Caco-2 (cell line): ENCODE measurements around the gene PALS1. TPM values are rescaled to one million over a fixed set of nuclear protein-coding genes. Genes with fewer than 3 reads are reported as not detected.

Experiments
- Bru-seq: library from RNA; stranded (reverse); fragments of 400-500 nt; gene quantifications from one replicate; lab custom pipeline; 2021; lab: Mats Ljungman, UMichigan
- BruChase-seq, 2 experiments: library from RNA; stranded (reverse); fragments of 400-500 nt; gene quantifications; one replicate each; lab custom pipeline; 2021; lab: Mats Ljungman, UMichigan
- BruUV-seq: library from RNA; stranded (reverse); fragments of 400-500 nt; replicated peaks from 2 replicates; lab custom pipeline; 2021; lab: Mats Ljungman, UMichigan
- CTCF ChIA-PET: fragments of 300-600 bp; sonication (Branson Sonifier 250); formaldehyde crosslinking; loops from one replicate; lab custom pipeline; 2022; ENCODE audit warnings: antibody characterized with exemption; lab: Charles Lee
- POLR2A ChIA-PET: fragments of 300-600 bp; sonication (Branson Sonifier 250); formaldehyde crosslinking; loops from one replicate; lab custom pipeline; 2022; ENCODE audit warnings: antibody characterized with exemption; lab: Charles Lee
- DNase-seq, 2 experiments: peaks; one replicate each; pipeline versions ENCODE4 v3.0.0 to v3.0.0-alpha.2; 2020 to 2022
- H3K27me3 ChIP-seq: replicated peaks from 2 replicates; pipeline ENCODE4 v1.6.0; 2011; ENCODE audit warnings: low read length; ENCODE audit not compliant: control insufficient read depth, insufficient read depth
- H3K36me3 ChIP-seq: 2 replicates; pipeline ENCODE4 v1.5.1; 2011; ENCODE audit warnings: low read length; ENCODE audit not compliant: control insufficient read depth, insufficient read depth
- H3K4me1 ChIP-seq: fragments of 250-450 bp; sonication (Bioruptor Pico); 2 replicates; pipeline ENCODE4 v1.5.1; 2020; ENCODE audit warnings: mild to moderate bottlenecking
- H3K4me3 ChIP-seq: 2 replicates; pipeline ENCODE4 v1.5.1; 2011; ENCODE audit warnings: low read depth, mild to moderate bottlenecking, control low read depth, low read length
- H3K9me3 ChIP-seq: fragments of 250-450 bp; sonication (Bioruptor Pico); 2 replicates; pipeline ENCODE4 v1.5.1; 2020; ENCODE audit warnings: mild to moderate bottlenecking, moderate library complexity
- H3K27ac Mint-ChIP-seq: one replicate; pipeline ENCODE4 v1.8.0; 2022; ENCODE audit warnings: mixed read lengths; ENCODE audit not compliant: unreplicated experiment
- H3K27me3 Mint-ChIP-seq: one replicate; pipeline ENCODE4 v1.8.0; 2022; ENCODE audit warnings: mixed read lengths; ENCODE audit not compliant: insufficient read depth, unreplicated experiment
- H3K36me3 Mint-ChIP-seq: one replicate; pipeline ENCODE4 v1.8.0; 2022; ENCODE audit warnings: mild to moderate bottlenecking, mixed read lengths; ENCODE audit not compliant: insufficient read depth, unreplicated experiment
- H3K4me1 Mint-ChIP-seq: one replicate; pipeline ENCODE4 v1.8.0; 2022; ENCODE audit warnings: low read depth, mixed read lengths; ENCODE audit not compliant: unreplicated experiment
- H3K4me3 Mint-ChIP-seq: one replicate; pipeline ENCODE4 v1.8.0; 2022; ENCODE audit warnings: mild to moderate bottlenecking, moderate library complexity, mixed read lengths; ENCODE audit not compliant: unreplicated experiment
- H3K9me3 Mint-ChIP-seq: one replicate; pipeline ENCODE4 v1.8.0; 2022; ENCODE audit warnings: mixed read lengths; ENCODE audit not compliant: unreplicated experiment
- CTCF ChIP-seq, 2 experiments: fragments of 200-600 bp in 1 of 2; IDR thresholded peaks; 1 replicate in 1 of 2; 2 replicates in 1 of 2; pipeline versions ENCODE4 v1.5.1 to v1.8.0; 2011 to 2022; ENCODE audit warnings: antibody characterized with exemption in 1 of 2, control low read depth in 1 of 2, inconsistent platforms in 1 of 2, low read depth in 1 of 2, low read length in 1 of 2, mild to moderate bottlenecking in 1 of 2, moderate library complexity in 1 of 2; ENCODE audit not compliant: insufficient read depth in 1 of 2, severe bottlenecking in 1 of 2, unreplicated experiment in 1 of 2
- intact Hi-C: fragments of 100-400 bp; cut with micrococcal nuclease; formaldehyde crosslinking; loops from one replicate; pipeline ENCODE4 v1.10.0; 2022; ENCODE audit not compliant: unreplicated experiment
- long read RNA-seq: library from polyadenylated mRNA; stranded (forward); transcript quantifications from one replicate; pipeline ENCODE4 v2.0.0, GENCODE V29; 2022
- total RNA-seq: library from RNA; stranded (reverse); gene quantifications from 2 replicates; pipeline ENCODE4 v1.2.3, GENCODE V29; 2022

The PALS1 gene
- total RNA-seq (42.8 and 47.1 TPM in 2 replicates), Bru-seq, nascent RNA (percentile 90 among the genes with signal in this experiment), BruChase-seq, experiment 1, labeled RNA remaining after a 2-hour chase (percentile 90 among the genes with signal in this experiment), BruChase-seq, experiment 2, labeled RNA remaining after a 6-hour chase (percentile 84 among the genes with signal in this experiment)
- long read RNA-seq, full-length matches to known transcripts, result 11 of 40 reads
- long read RNA-seq, partial matches to known transcripts, result 3 of 40 reads
- long read RNA-seq, other reads (novel, unspliced or antisense), result 26 of 40 reads

- Mint-ChIP-seq H3K4me1 (peaks cover 5% of the 10 kb centered on the region), H3K9me3 (no peaks in the 10 kb centered on the region), H3K27ac (peak within 1 kb of the TSS; percentile 72), H3K27me3 (no peaks in the 10 kb centered on the region), H3K4me3 (peak within 1 kb of the TSS; percentile 79), H3K36me3 (peaks cover 14% of the 10 kb centered on the region)
- BruUV-seq, result no TSS peak
- Histone ChIP-seq H3K27me3 (no peaks in the 10 kb centered on the region), H3K4me1 (peaks cover 5% of the 10 kb centered on the region), H3K9me3 (no peaks in the 10 kb centered on the region), H3K36me3 (no peaks in the 10 kb centered on the region), H3K4me3 (peak within 1 kb of the TSS; percentile 62)
- no peak for TF ChIP-seq CTCF (IDR thresholded peaks at IDR 0.05; ENCODE audit: insufficient read depth in 1 of 2, low read depth in 1 of 2, low read length in 1 of 2, severe bottlenecking in 1 of 2, unreplicated experiment in 1 of 2)
- ChIA-PET POLR2A (interaction anchor here (0.6 to 1.4 kb wide), 6 partner anchors 19 to 118 kb away, joined by 3 to 4 read pairs (median 3); partner anchors contain the start of gene ATP6V1D), CTCF (interaction anchor here (2.2 kb wide), 1 partner anchor 44 kb away, joined by 10 read pairs; no protein-coding TSS in a partner anchor)
- intact Hi-C loops, result loop anchor here (1.0 kb wide), 4 partner anchors 28 to 118 kb away; partner anchors contain the start of gene ATP6V1D
- no peak for DNase-seq
Measured at GRCh38 chr14:67241411-67242167, at the start of gene PALS1. PALS1 (plus strand) TSS chr14:67241435; CDS start chr14:67279171, 37,736 bp downstream.

- ChIA-PET CTCF (no interaction called here), POLR2A (no interaction called here)
- no peaks in the 10 kb centered on the region for H3K4me1 Mint-ChIP-seq
- BruUV-seq, result no TSS peak
- H3K36me3 ChIP-seq, result no peaks in the 10 kb centered on the region
- H3K36me3 Mint-ChIP-seq, result no peaks in the 10 kb centered on the region
- no peaks in the 10 kb centered on the region for H3K9me3 ChIP-seq
- H3K4me1 ChIP-seq, result peaks cover 11% of the 10 kb centered on the region
- no peak overlapping the region for H3K27ac Mint-ChIP-seq
- H3K27me3 Mint-ChIP-seq, result no peaks in the 10 kb centered on the region
- intact Hi-C loops, result no loop called here
- H3K4me3 Mint-ChIP-seq, result no peak overlapping the region
- H3K9me3 Mint-ChIP-seq, result no peaks in the 10 kb centered on the region
- no peak for TF ChIP-seq CTCF (IDR thresholded peaks at IDR 0.05; ENCODE audit: insufficient read depth in 1 of 2, low read depth in 1 of 2, low read length in 1 of 2, severe bottlenecking in 1 of 2, unreplicated experiment in 1 of 2)
- no peaks in the 10 kb centered on the region for H3K27me3 ChIP-seq
- H3K4me3 ChIP-seq, result no peak overlapping the region
- no peak for DNase-seq
Measured at GRCh38 chr14:67191768-67192290, 49.4 kb upstream of the PALS1 start.

- H3K9me3 ChIP-seq, result no peaks in the 10 kb centered on the region
- H3K4me3 Mint-ChIP-seq, result no peak overlapping the region
- no peaks in the 10 kb centered on the region for H3K27me3 ChIP-seq
- intact Hi-C loops, result no loop called here
- peaks cover 5% of the 10 kb centered on the region for H3K4me1 ChIP-seq
- H3K4me3 ChIP-seq, result no peak overlapping the region
- TF ChIP-seq CTCF (IDR thresholded peaks at IDR 0.05; ENCODE audit: insufficient read depth in 1 of 2, low read depth in 1 of 2, low read length in 1 of 2, severe bottlenecking in 1 of 2, unreplicated experiment in 1 of 2), result no peak
- H3K27ac Mint-ChIP-seq, result no peak overlapping the region
- DNase-seq, result no peak
- no peaks in the 10 kb centered on the region for H3K36me3 ChIP-seq
- H3K36me3 Mint-ChIP-seq, result no peaks in the 10 kb centered on the region
- CTCF ChIA-PET, result no interaction called here
- BruUV-seq, result no TSS peak
- no peaks in the 10 kb centered on the region for H3K4me1 Mint-ChIP-seq
- H3K27me3 Mint-ChIP-seq, result no peaks in the 10 kb centered on the region
- POLR2A ChIA-PET, result no interaction called here
- no peaks in the 10 kb centered on the region for H3K9me3 Mint-ChIP-seq
Measured at GRCh38 chr14:67192366-67192765, 48.9 kb upstream of the PALS1 start.
